H9 (cell line): ENCODE results near the gene IL11RA. TPM values are rescaled to one million over a fixed set of nuclear protein-coding genes. Genes with fewer than 3 reads are reported as not detected.

ENCODE experiments used
- DNase-seq: peaks from one replicate; pipeline ENCODE4 v3.0.0-alpha.2; 2017
- H2AFZ ChIP-seq: one replicate; pipeline ENCODE4 v1.6.1; 2013; ENCODE audit warnings: mild to moderate bottlenecking, low read length, control low read depth, moderate library complexity
- H2AK5ac ChIP-seq: 2 replicates; pipeline ENCODE4 v1.6.1; 2013; ENCODE audit warnings: low read length, control low read depth, mixed read lengths; ENCODE audit not compliant: insufficient read length
- H2BK120ac ChIP-seq: one replicate; pipeline ENCODE4 v1.6.1; 2013; ENCODE audit warnings: low read depth, mild to moderate bottlenecking, low read length, control low read depth, inconsistent platforms; ENCODE audit not compliant: poor library complexity, severe bottlenecking
- H2BK12ac ChIP-seq: 2 replicates; pipeline ENCODE4 v1.6.1; 2013; ENCODE audit warnings: low read length, control low read depth, mixed read lengths, low read depth; ENCODE audit not compliant: insufficient read length
- H2BK15ac ChIP-seq: 2 replicates; pipeline ENCODE4 v1.6.1; 2013; ENCODE audit warnings: low read depth, low read length, control low read depth
- H2BK20ac ChIP-seq: one replicate; pipeline ENCODE4 v1.6.1; 2013; ENCODE audit warnings: low read depth, mild to moderate bottlenecking, low read length, control low read depth, inconsistent platforms; ENCODE audit not compliant: poor library complexity, severe bottlenecking
- H2BK5ac ChIP-seq: 2 replicates; pipeline ENCODE4 v1.6.1; 2013; ENCODE audit warnings: low read length, control low read depth, mixed read lengths; ENCODE audit not compliant: insufficient read length
- H3K14ac ChIP-seq: 2 replicates; pipeline ENCODE4 v1.6.1; 2013; ENCODE audit warnings: low read length, control low read depth; ENCODE audit not compliant: insufficient read depth
- H3K18ac ChIP-seq: 2 replicates; pipeline ENCODE4 v1.6.1; 2013; ENCODE audit warnings: low read depth, mild to moderate bottlenecking, mixed read lengths, low read length, control low read depth; ENCODE audit not compliant: insufficient read length
- H3K23ac ChIP-seq: 2 replicates; pipeline ENCODE4 v1.6.1; 2013; ENCODE audit warnings: low read length, control low read depth, mixed read lengths, low read depth; ENCODE audit not compliant: insufficient read length
- H3K23me2 ChIP-seq: 2 replicates; pipeline ENCODE4 v1.6.1; 2013; ENCODE audit warnings: low read depth, mild to moderate bottlenecking, mixed read lengths, low read length, control low read depth; ENCODE audit not compliant: insufficient read length, poor library complexity, severe bottlenecking
- H3K27ac ChIP-seq: 2 replicates; pipeline ENCODE4 v1.5.1; 2013; ENCODE audit warnings: low read length, control low read depth, mixed read lengths, low read depth; ENCODE audit not compliant: insufficient read length
- H3K27me3 ChIP-seq: 2 replicates; pipeline ENCODE4 v1.6.1; 2013; ENCODE audit warnings: low read length, control low read depth, inconsistent platforms; ENCODE audit not compliant: insufficient read depth
- H3K4ac ChIP-seq: 2 replicates; pipeline ENCODE4 v1.6.1; 2013; ENCODE audit warnings: low read depth, mild to moderate bottlenecking, control low read depth, inconsistent platforms, low read length, moderate library complexity
- H3K4me1 ChIP-seq: 2 replicates; pipeline ENCODE4 v1.6.1; 2013; ENCODE audit warnings: low read length, control low read depth, inconsistent platforms; ENCODE audit not compliant: insufficient read depth
- H3K4me2 ChIP-seq: 2 replicates; pipeline ENCODE4 v1.6.1; 2013; ENCODE audit warnings: low read length, control low read depth, mixed read lengths; ENCODE audit not compliant: insufficient read length, insufficient read depth
- H3K56ac ChIP-seq: 2 replicates; pipeline ENCODE4 v1.6.1; 2013; ENCODE audit warnings: low read depth, mild to moderate bottlenecking, mixed read lengths, low read length, control low read depth; ENCODE audit not compliant: insufficient read length
- H3K79me1 ChIP-seq: 2 replicates; pipeline ENCODE4 v1.6.1; 2013; ENCODE audit warnings: low read depth, mild to moderate bottlenecking, moderate library complexity, low read length, control low read depth, inconsistent platforms; ENCODE audit not compliant: insufficient read depth, poor library complexity, severe bottlenecking
- H3K79me2 ChIP-seq: 2 replicates; pipeline ENCODE4 v1.6.1; 2013; ENCODE audit warnings: low read length, control low read depth, inconsistent platforms; ENCODE audit not compliant: insufficient read depth
- H3K9ac ChIP-seq: 2 replicates; pipeline ENCODE4 v1.6.1; 2013; ENCODE audit warnings: low read length, control low read depth, mixed read lengths; ENCODE audit not compliant: insufficient read length; ENCODE audit errors: extremely low read depth
- H3K9me3 ChIP-seq: one replicate; pipeline ENCODE4 v1.6.1; 2013; ENCODE audit warnings: low read depth, low read length, inconsistent platforms; ENCODE audit not compliant: control insufficient read depth
- H3T11ph ChIP-seq: one replicate; pipeline ENCODE4 v1.6.1; 2013; ENCODE audit warnings: mild to moderate bottlenecking, low read length, control low read depth, inconsistent platforms
- H4K20me1 ChIP-seq: one replicate; pipeline ENCODE4 v1.6.1; 2013; ENCODE audit not compliant: control insufficient read depth, insufficient read length, insufficient read depth
- H4K5ac ChIP-seq: 2 replicates; pipeline ENCODE4 v1.6.1; 2013; ENCODE audit warnings: low read depth, mild to moderate bottlenecking, mixed read lengths, low read length, control low read depth; ENCODE audit not compliant: insufficient read length
- H4K8ac ChIP-seq: replicated peaks from 2 replicates; pipeline ENCODE4 v1.6.1; 2013; ENCODE audit warnings: low read length, control low read depth, mixed read lengths, low read depth; ENCODE audit not compliant: insufficient read length
- H4K91ac ChIP-seq: 2 replicates; pipeline ENCODE4 v1.6.1; 2013; ENCODE audit warnings: low read depth, mild to moderate bottlenecking, moderate library complexity, mixed read lengths, low read length, control low read depth; ENCODE audit not compliant: insufficient read length
- H3K27ac Mint-ChIP-seq, 3 experiments: 2 replicates in 2 of 3; 3 replicates in 1 of 3; pipeline ENCODE4 v1.8.0; 2020 to 2021; ENCODE audit warnings: mixed read lengths in 3 of 3, mild to moderate bottlenecking in 1 of 3, moderate library complexity in 1 of 3
- H3K27me3 Mint-ChIP-seq: 2 replicates; pipeline ENCODE4 v1.8.0; 2021; ENCODE audit warnings: low read depth, mild to moderate bottlenecking, moderate library complexity, mixed read lengths
- H3K36me3 Mint-ChIP-seq, 3 experiments: 2 replicates in 2 of 3; 3 replicates in 1 of 3; pipeline ENCODE4 v1.8.0; 2020 to 2021; ENCODE audit warnings: low read depth in 3 of 3, mixed read lengths in 3 of 3; ENCODE audit not compliant: insufficient read depth in 1 of 3
- H3K4me1 Mint-ChIP-seq, 2 experiments: 2 replicates each; pipeline ENCODE4 v1.8.0; 2020; ENCODE audit warnings: mixed read lengths in 2 of 2
- H3K4me3 Mint-ChIP-seq, 2 experiments: 2 replicates in 1 of 2; 3 replicates in 1 of 2; pipeline ENCODE4 v1.8.0; 2020 to 2021; ENCODE audit warnings: mild to moderate bottlenecking in 2 of 2, mixed read lengths in 2 of 2, moderate library complexity in 1 of 2
- H3K9me3 Mint-ChIP-seq, 2 experiments: 2 replicates in 1 of 2; 3 replicates in 1 of 2; pipeline ENCODE4 v1.8.0; 2020; ENCODE audit warnings: mild to moderate bottlenecking in 2 of 2, mixed read lengths in 2 of 2, moderate library complexity in 1 of 2
- CTCF ChIP-seq: fragments of 200-600 bp; sonication (generic); conservative IDR thresholded peaks from 3 replicates; pipeline ENCODE4 v1.8.0; 2021; ENCODE audit warnings: antibody characterized with exemption, mild to moderate bottlenecking
- WGBS: extraction: QIAGEN DNeasy Blood & Tissue Kit; methylation state at CpG from one replicate; pipeline ENCODE4 v1.1.7; 2013; ENCODE audit warnings: missing lambda C conversion rate, low lambda C conversion rate, mixed read lengths; ENCODE audit not compliant: insufficient read length; ENCODE audit errors: extremely low coverage; 5-methylcytosine and 5-hydroxymethylcytosine counted together
- total RNA-seq: library from RNA; stranded (reverse); gene quantifications from 2 replicates; pipeline ENCODE4 v1.2.1, GENCODE V29; 2021

IL11RA gene
- total RNA-seq, 1 experiment from 2014 or later = 8.7 TPM

- no peaks in the 10 kb centered on the region for H3K9me3 Mint-ChIP-seq
- H3K4me3 Mint-ChIP-seq = no peak overlapping the region
- Histone ChIP-seq H3K23ac (no peak overlapping the region), H2BK15ac (no peak overlapping the region), H3K18ac (no peak overlapping the region), H4K5ac (no peak overlapping the region), H3K4me1 (peaks cover 8% of the 10 kb centered on the region; the same call in 1 of the 2 replicates), H3K4me2 (no peak overlapping the region), H3K56ac (no peak overlapping the region), H4K91ac (no peak overlapping the region), H4K20me1 (no peaks in the 10 kb centered on the region), H4K8ac (no peak overlapping the region), H2AK5ac (no peak overlapping the region), H3K27ac (no peak overlapping the region), H2AFZ (no peak overlapping the region), H3K27me3 (no peaks in the 10 kb centered on the region), H3K79me2 (no peaks in the 10 kb centered on the region), H3K79me1 (no peaks in the 10 kb centered on the region), H2BK120ac (no peak overlapping the region), H2BK5ac (no peak overlapping the region), H3T11ph (no peak overlapping the region), H2BK20ac (no peak overlapping the region), H3K4ac (no peak overlapping the region), H3K23me2 (no peaks in the 10 kb centered on the region), H3K14ac (no peak overlapping the region), H2BK12ac (no peak overlapping the region), H3K9me3 (no peaks in the 10 kb centered on the region), H3K9ac (no peak overlapping the region)
- H3K27me3 Mint-ChIP-seq = no peaks in the 10 kb centered on the region; the same call in none of the 2 replicates
- H3K27ac Mint-ChIP-seq = peak overlapping the region in 2 of 3 experiments; percentile 6 to 95; a peak in 2 of 7 replicates
- H3K36me3 Mint-ChIP-seq = no peaks in the 10 kb centered on the region
- no CpG with 5 or more reads among the region's 10 CpGs for WGBS
- peaks cover 13 to 17% of the 10 kb centered on the region in 2 experiments for H3K4me1 Mint-ChIP-seq
- DNase-seq = no peak
- TF ChIP-seq CTCF = no peak
Observed at GRCh38 chr9:34687276-34688030, 35.5 kb downstream of the IL11RA start.
